ENCODE results near the gene IFITM10. TPM values are rescaled to one million over a fixed set of nuclear protein-coding genes. Genes with fewer than 3 reads are reported as not detected.
"Not testable (repeated sequence)": the region's sequence is repeated elsewhere in the genome, so short reads cannot be mapped to it uniquely, and the experiment has no call there.

Gene IFITM10
- total RNA-seq, 1 experiment from 2014 or later, result 20.1 TPM

DNA sequence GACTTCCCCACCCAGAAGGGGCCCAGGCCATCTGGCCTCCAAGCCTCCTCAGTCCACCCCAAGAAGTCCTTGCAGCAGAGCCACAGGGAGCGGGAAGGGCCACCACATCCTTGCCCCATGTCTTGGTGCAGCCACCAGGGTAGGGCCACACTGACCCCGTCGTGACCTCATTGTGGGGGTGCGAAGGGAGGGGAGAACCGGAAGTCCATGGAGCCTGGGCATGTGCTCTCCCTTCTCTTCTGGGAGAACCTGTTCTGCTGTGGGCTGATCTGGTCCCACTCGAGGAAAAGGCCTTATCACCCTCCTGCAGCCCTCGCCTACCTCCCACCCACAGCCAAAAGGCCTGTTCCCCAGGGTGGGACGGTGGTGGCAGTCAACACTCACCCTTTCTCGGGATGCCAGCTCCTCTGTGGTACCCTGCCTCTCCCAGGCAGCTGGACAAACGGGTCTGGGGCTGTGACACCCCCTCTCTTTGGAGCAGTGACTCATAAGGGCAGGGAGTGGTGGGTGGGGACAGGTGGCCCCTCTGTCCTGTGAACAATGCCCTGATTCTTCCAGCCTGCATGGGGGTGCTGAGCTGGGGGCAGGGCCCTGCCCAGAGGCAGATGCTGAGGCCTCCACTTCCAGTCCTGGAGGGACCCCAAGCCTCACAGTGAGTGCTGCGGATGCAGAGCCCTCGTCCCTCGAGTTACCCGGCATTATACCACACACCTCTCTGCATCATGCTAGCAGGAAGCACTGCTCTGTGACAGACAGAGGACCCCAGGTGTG, 27.9 kb upstream of the IFITM10 start:
- no peak for DNase-seq (ENCODE audit: low read depth)

DNA sequence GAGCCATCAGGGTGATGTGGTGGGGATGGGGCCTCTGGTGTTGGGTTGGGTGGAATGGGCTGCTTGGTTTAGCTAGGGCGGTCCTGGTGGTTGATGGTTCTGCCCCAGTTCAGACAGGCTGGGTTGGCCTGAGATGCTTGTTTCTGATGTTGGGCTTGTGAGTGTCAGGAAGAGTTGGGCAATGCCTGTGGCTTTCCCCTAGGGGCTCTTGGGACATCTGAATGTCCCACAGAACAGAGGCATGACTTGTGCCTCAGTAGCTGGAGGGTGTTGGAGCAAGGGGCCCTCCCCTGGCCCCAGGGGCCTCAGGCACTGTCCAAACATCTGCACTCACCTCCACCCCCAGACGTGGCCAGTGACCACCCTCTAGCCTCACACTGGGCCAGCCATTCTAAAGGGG, 27.3 kb upstream of the IFITM10 start:
- no peak for DNase-seq (ENCODE audit: low read depth)

- no peak for DNase-seq (ENCODE audit: low read depth)
Observed at GRCh38 chr11:1776944-1777715, 26.7 kb upstream of the IFITM10 start.

DNA sequence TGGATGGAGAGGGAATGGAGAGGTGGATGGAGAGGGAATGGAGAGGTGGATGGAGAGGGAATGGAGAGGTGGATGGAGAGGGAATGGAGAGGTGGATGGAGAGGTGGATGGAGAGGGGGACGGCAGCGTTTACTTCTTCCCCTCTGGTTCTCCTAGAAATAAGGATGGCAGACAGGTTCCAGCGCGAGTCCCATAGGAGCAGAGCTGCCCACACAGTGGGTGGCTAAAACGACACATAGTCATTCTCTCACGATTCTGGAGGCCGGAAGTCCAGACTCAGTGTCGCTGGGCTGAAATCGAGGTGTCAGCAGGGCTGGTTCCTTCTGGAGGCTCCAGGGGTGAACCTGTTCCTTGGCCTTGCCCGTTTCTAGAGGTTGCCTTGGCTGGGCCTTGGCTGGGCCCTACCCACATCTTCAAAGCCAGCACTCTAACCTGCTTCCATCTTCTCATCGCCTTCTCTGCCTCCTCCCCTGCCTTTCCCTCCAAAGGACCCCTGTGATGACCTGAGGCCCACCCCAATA, 26.0 kb upstream of the IFITM10 start:
- no peak for DNase-seq (ENCODE audit: low read depth)

- DNase-seq (ENCODE audit: low read depth), result no peak
Observed at GRCh38 chr11:1774886-1775285, 24.5 kb upstream of the IFITM10 start.

DNA sequence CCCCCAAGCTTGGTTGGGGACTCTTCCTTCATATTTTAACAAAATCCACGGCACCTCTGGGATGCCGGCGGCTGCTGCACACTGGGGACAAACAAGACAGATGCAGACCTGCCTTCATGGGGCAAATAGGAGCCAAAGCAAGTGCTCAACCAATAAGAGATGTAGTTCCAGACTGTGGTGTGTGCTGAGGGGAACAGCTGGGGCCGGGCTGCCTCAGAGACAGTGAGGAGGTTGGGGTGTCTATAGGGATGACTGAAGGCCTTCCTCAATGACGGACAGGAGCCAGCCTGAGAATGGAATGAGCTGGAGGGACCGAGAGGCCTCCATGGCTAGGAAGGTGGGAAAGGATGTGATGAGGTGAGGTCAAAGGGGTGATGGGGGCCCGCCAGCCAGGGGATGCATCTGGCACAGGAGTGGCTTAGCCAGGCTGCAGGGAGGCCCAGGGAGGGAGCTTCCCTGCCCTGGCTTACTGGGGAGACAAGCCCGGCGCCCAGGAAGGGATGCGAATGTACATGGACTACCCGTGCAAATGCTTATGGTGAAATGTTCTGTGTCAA, 23.7 kb upstream of the IFITM10 start:
- no peak for DNase-seq (ENCODE audit: low read depth)

DNA sequence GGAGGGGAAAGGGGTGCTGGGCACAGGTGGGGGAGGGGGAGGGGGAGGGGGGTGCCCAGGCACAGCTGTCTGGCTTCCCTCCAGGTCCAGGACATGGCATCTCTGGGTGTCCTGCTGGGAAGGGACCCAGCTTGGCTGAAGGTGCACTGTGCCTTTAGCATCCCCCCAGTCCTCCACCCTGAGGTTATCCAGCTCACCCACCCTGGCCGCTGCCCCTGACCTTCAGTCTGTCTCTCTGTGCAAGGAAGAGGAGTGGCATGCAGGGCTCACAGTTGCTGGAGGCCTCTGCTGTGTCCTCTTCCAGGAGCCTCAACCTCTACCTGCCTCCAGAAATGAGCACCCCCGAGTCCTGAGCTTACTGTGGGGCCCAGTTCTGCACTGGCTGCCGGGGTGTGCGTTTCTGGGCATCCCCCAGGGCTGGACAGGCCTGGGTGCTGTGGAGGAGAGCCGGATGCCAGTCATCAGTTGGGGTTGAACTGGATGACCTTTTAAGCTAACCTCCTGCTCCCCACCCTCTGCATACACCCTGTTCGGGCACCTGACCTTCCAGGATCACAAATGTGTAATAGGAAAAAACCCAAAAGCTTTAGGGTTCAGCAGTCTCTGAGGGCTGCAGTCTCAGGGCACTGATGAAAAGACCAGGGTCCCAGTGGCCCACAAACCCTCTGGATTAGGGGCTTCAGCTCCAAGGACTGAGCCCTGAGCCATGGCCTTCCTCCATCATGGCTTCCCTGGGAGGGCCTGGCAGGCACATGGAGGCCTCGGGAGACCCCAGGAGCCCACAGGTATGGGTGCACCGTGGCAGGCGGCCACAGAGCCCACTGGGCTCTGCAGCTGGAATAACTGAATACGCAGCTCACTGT, 23.0 kb upstream of the IFITM10 start:
- no peak for DNase-seq (ENCODE audit: low read depth)

DNA sequence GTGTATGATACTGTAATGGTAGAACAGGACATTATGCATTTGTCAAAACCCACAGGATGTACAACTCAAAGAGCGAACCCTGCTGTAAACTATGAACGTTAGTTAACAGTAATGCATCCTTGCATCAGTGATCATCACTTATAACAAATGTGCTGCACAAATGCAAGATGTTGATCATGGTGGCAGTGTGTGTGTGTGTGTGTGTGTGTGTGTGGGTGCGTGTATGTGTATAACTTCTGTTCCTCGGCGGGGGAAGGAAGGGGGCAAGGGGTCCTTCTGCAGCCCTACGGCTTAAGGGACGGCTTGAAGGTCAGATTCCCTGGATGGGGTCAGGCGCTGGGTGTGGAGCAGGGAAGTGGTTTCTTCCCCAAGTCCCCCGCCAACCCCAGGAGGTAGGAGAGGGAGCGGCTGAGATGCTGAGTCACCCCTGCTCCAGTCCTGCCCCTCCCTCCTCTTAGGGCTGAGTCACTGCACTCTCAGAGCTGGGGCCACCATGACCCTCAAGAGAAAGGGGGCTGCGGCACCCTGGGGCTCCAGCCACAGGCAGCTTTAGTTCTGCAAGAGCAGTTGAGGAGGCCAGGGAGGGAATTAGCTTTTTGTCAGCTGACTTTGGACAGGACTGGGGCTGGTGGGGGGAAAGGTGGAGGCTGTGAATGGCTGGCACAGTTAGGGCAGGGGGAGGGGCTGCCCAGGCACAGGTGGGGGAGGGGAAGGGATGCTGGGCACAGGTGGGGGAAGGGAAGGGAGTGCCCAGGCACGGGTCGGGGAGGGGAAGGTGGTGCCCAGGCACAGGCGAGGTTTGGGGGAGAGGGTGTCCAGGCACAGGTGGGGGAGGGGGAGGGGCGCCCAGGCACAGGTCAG, 22.1 kb upstream of the IFITM10 start:
- peak; percentile 94 for DNase-seq (ENCODE audit: low read depth)

DNA sequence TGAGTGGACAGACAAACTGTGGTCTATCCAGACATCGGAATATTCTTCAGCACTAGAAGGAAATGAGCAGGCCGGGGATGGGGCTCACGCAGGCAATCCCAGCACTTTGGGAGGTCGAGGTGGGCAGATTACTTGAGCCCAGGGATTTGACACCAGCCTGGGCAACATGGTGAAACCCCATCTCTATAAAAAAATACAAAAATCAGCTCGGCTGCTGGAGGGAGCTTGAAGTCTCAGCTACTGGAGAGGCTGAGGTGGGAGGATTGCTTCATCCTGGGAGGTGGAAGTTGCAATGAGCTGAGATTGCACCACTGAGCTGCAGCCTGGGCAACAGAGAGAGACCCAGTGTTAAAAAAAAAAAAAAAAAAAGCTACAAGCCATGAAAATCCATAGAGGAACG, 21.3 kb upstream of the IFITM10 start:
- peak; percentile 50 for DNase-seq (ENCODE audit: low read depth)

GRCh38 chr11:1771273-1771672, 20.9 kb upstream of the IFITM10 start:
- DNase-seq (ENCODE audit: low read depth), result no peak

- no peak for DNase-seq (ENCODE audit: low read depth)
Observed at GRCh38 chr11:1770528-1770927, 20.1 kb upstream of the IFITM10 start.

DNA sequence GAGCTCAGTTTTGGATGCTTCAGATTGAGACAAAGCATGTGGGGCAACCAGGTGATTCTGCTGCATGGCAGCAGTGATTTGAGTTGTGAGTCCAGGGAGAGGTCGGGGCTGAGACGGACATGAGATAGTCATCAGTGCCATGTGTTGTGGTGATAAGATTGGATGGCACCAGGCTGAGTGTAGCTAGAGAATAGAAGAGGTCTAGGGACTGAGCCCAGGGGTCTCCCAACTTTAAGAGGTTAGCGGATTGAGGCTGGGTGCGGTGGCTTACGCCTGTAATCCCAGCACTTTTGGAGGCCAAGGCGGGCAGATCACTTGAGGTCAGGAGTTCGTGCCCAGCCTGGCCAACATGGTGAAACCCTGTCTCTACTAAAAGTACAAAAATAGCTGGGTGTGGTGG, 19.7 kb upstream of the IFITM10 start:
- no peak for DNase-seq (ENCODE audit: low read depth)

DNA sequence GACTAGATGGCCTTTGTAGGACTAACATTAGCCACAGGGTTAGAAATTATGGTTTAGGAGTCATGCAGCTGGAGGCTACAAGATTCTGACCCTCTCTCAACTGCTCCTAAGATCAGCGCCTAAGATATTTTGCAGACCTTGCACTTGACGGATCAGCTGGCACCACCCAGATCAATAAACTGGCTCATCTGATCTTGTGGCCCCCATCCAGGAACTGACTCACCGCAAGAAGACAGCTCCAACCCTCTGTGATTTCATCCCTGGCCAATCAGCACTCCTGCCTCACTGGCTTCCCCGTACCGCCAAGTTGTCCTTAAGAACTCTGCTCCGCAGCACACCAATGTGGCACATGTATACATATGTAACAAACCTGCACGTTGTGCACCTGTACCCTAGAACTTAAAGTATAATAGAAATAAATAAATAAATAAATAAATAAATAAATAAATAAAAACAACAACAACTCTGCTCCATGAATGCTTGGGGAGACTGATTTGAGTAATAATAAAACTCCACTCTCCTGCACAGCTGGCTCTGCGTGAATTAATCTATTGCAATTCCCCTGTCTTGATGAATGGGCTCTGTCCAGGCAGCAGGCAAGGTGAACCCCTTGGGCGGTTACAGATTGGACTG, 19.0 kb upstream of the IFITM10 start:
- not testable (repeated sequence) for DNase-seq (ENCODE audit: low read depth)

GRCh38 chr11:1768141-1768469, 17.7 kb upstream of the IFITM10 start:
- no peak for DNase-seq (ENCODE audit: low read depth)

GRCh38 chr11:1767399-1768140, 17.2 kb upstream of the IFITM10 start:
- DNase-seq (ENCODE audit: low read depth), result no peak

- no peak for DNase-seq (ENCODE audit: low read depth)
Observed at GRCh38 chr11:1766719-1767398, 16.5 kb upstream of the IFITM10 start.

DNA sequence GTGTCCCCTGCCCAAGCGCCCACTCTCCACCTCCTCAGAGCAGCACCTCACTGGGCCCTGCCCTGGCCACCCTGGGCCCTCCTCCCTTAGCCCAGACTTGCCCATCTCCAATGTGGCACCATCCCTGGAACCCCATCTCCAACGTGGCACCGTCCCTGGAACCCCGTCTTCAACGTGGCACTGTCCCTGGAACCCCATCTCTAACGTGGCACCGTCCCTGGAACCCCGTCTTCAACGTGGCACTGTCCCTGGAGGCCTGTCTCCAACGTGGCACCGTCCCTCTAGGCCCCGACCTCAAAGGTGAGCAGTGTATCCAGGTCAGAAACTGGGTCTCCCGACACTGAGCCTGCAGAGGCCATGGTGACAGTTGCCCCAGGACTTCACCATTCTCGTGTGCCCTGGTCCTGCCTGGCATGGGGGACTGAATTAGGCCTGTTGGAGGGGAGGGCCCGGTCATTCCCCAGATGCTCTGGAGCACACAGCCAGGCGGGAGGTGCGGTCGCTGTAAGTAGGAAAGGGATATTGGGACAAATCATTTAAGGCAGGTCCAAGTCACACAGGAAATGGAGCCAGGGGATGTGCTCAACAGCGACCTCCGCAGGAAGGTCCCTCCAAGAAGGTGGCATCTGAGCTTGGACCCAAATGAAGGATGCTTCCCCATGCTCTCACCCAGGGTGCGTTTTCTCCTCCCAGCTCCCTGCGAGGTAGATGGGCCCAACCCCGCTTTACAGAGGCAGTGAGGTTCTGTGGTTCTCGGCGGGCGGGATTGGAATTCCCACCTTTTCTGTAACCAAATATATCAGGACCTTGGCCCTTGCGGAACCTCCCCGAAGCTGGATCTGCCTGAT, 15.7 kb upstream of the IFITM10 start:
- no peak for DNase-seq (ENCODE audit: low read depth)
